HepG2 (cell line): Measurements from ENCODE around the gene PFKL. TPM values are rescaled to one million over a fixed set of nuclear protein-coding genes. Genes with fewer than 3 reads are reported as not detected.

Experiments used
- ATAC-seq: fragments of 200-7000 bp; cut with Tn5 transposase; 3 replicates; pipeline ENCODE4 v1.9.1; 2020; ENCODE audit warnings: mild to moderate bottlenecking, moderate library complexity
- BruUV-seq: library from RNA; stranded (reverse); fragments of 400-500 nt; replicated peaks from 2 replicates; lab custom pipeline; 2021; lab: Mats Ljungman, UMichigan
- CTCF ChIA-PET: fragments of 300-600 bp; formaldehyde crosslinking; extraction: SDS; loops from one replicate; lab custom pipeline; 2021; ENCODE audit warnings: low total read pairs, inconsistent platforms, low intra/inter-chr PET ratio; lab: Yijun Ruan, JAX
- POLR2A ChIA-PET: fragments of 350-600 bp; sonication (Branson Sonifier 250); formaldehyde crosslinking; loops from one replicate; lab custom pipeline; 2020; ENCODE audit warnings: antibody characterized with exemption, inconsistent platforms; lab: Yijun Ruan, JAX
- DNase-seq: peaks from one replicate; pipeline ENCODE4 v3.0.0-alpha.2; 2015; ENCODE audit warnings: low spot score
- FAIRE-seq: peaks from 3 replicates; lab custom pipeline; 2011; peaks lifted over from hg19 to GRCh38; lab: Jason Lieb, UNC
- H2AFZ ChIP-seq: one replicate; pipeline ENCODE4 v1.6.1; 2011; ENCODE audit warnings: low read length, inconsistent platforms
- H3K27ac ChIP-seq: fragments of 300-600 bp; 3 replicates; pipeline ENCODE4 v1.8.0; 2011; ENCODE audit warnings: mixed run types, mild to moderate bottlenecking, mixed read lengths, low read length, inconsistent platforms; ENCODE audit not compliant: insufficient read depth; ENCODE audit errors: extremely low read length
- H3K27me3 ChIP-seq, 2 experiments: fragments of 200-600 bp in 1 of 2; 2 replicates in 1 of 2; 3 replicates in 1 of 2; pipeline versions ENCODE4 v1.6.0 to v1.8.0; 2011; ENCODE audit warnings: low read length in 2 of 2, mild to moderate bottlenecking in 2 of 2, moderate library complexity in 2 of 2, inconsistent platforms in 1 of 2; ENCODE audit not compliant: insufficient read depth in 2 of 2, control insufficient read depth in 1 of 2
- H3K36me3 ChIP-seq, 2 experiments: fragments of 200-600 bp in 1 of 2; replicated peaks in 1 of 2; 2 replicates in 1 of 2; 3 replicates in 1 of 2; pipeline versions ENCODE4 v1.5.1 to v1.8.0; 2011; ENCODE audit warnings: low read length in 2 of 2, inconsistent platforms in 1 of 2; ENCODE audit not compliant: insufficient read depth in 2 of 2, control insufficient read depth in 1 of 2
- H3K4me1 ChIP-seq: 2 replicates; pipeline ENCODE4 v1.5.1; 2012; ENCODE audit warnings: low read length, inconsistent platforms; ENCODE audit not compliant: insufficient read depth
- H3K4me2 ChIP-seq: 2 replicates; pipeline ENCODE4 v1.6.0; 2011; ENCODE audit warnings: low read depth, low read length, inconsistent platforms
- H3K4me3 ChIP-seq, 3 experiments: fragments of 200-600 bp in 1 of 3; sonication (generic), shearing (Covaris generic) in 1 of 3; replicated peaks in 1 of 3; 2 replicates each; pipeline ENCODE4 v1.5.1; 2011 to 2016; ENCODE audit warnings: low read length in 3 of 3, inconsistent platforms in 2 of 3, low read depth in 2 of 3, mild to moderate bottlenecking in 2 of 3, control low read depth in 1 of 3, mixed read lengths in 1 of 3; ENCODE audit not compliant: insufficient read depth in 1 of 3
- H3K79me2 ChIP-seq: one replicate; pipeline ENCODE4 v1.6.1; 2011; ENCODE audit warnings: low read length, inconsistent platforms; ENCODE audit not compliant: insufficient read depth
- H3K9ac ChIP-seq: 2 replicates; pipeline ENCODE4 v1.6.0; 2011; ENCODE audit warnings: mild to moderate bottlenecking, low read depth, low read length, inconsistent platforms; ENCODE audit not compliant: insufficient read depth
- H3K9me3 ChIP-seq: 2 replicates; pipeline ENCODE4 v1.5.1; 2012; ENCODE audit warnings: mild to moderate bottlenecking, low read length
- H4K20me1 ChIP-seq: 2 replicates; pipeline ENCODE4 v1.6.0; 2011; ENCODE audit warnings: inconsistent platforms, mild to moderate bottlenecking, low read length, moderate library complexity; ENCODE audit not compliant: insufficient read depth
- ESRRA ChIP-seq: sonication (generic); formaldehyde crosslinking; IDR thresholded peaks from 2 replicates; pipeline ENCODE4 v1.5.1; 2020; ENCODE audit warnings: mild to moderate bottlenecking, low read depth, missing genetic modification reagents
- ETS1 ChIP-seq: sonication (generic); formaldehyde crosslinking; IDR thresholded peaks from 2 replicates; pipeline ENCODE4 v1.4.0; 2020; ENCODE audit warnings: missing genetic modification reagents
- HDAC1 ChIP-seq: sonication (generic); formaldehyde crosslinking; IDR thresholded peaks from 2 replicates; pipeline ENCODE4 v1.5.1; 2020; ENCODE audit warnings: mild to moderate bottlenecking, missing genetic modification reagents
- HES4 ChIP-seq: sonication (generic); formaldehyde crosslinking; IDR thresholded peaks from 2 replicates; pipeline ENCODE4 v1.9.0; 2021; ENCODE audit warnings: mild to moderate bottlenecking, missing genetic modification reagents, borderline replicate concordance
- HMG20B ChIP-seq: conservative IDR thresholded peaks from 2 replicates; pipeline ENCODE4 v1.6.1; 2016; ENCODE audit warnings: missing genetic modification reagents, missing compliant biosample characterization
- HOXA5 ChIP-seq: sonication (generic); formaldehyde crosslinking; IDR thresholded peaks from 2 replicates; pipeline ENCODE4 v1.4.0; 2020; ENCODE audit warnings: missing genetic modification reagents
- KAT2B ChIP-seq: fragments of 150-350 bp; IDR thresholded peaks from 2 replicates; pipeline ENCODE4 v1.6.1; 2014; ENCODE audit warnings: low read depth, low read length, borderline replicate concordance
- RBFOX2 ChIP-seq: fragments of 200-400 bp; formaldehyde crosslinking; IDR thresholded peaks from 2 replicates; pipeline ENCODE4 v1.6.1; 2017; ENCODE audit warnings: low read depth, mild to moderate bottlenecking, low read length
- ZFYVE20 ChIP-seq: sonication (generic); formaldehyde crosslinking; IDR thresholded peaks from 2 replicates; pipeline ENCODE4 v1.8.0; 2023; ENCODE audit warnings: low read depth, mild to moderate bottlenecking, moderate library complexity, missing genetic modification reagents, borderline replicate concordance
- ZNF672 ChIP-seq: sonication (generic); formaldehyde crosslinking; IDR thresholded peaks from 2 replicates; pipeline ENCODE4 v1.8.1; 2022; ENCODE audit warnings: missing genetic modification reagents
- ZNF816 ChIP-seq: sonication (generic); formaldehyde crosslinking; IDR thresholded peaks from 2 replicates; pipeline ENCODE4 v1.8.0; 2022; ENCODE audit warnings: missing genetic modification reagents, mild to moderate bottlenecking, borderline replicate concordance
- WGBS: methylation state at CpG from one replicate; pipeline ENCODE4 v1.1.6; 2017; ENCODE audit warnings: low lambda C conversion rate; 5-methylcytosine and 5-hydroxymethylcytosine counted together
- in situ Hi-C: cut with HindIII; loops from 2 replicates; pipeline ENCODE4 v1.10.0; 2017; ENCODE audit warnings: low pct_unique_long_range_greater_than_20kb; ENCODE audit not compliant: extremely low pct_ligation_motif_present
- intact Hi-C: fragments of 100-400 bp; cut with micrococcal nuclease; formaldehyde crosslinking; loops from one replicate; pipeline ENCODE4 v1.10.0; 2022; ENCODE audit not compliant: unreplicated experiment
- polyA plus RNA-seq, 8 experiments: library from polyadenylated mRNA; depleted of rRNA in 3 of 8; stranded (reverse) in 7 of 8; unstranded in 1 of 8; fragments of >200 nt; fragmentation: Illumina TruSeq in 4 of 8; extraction: Trizol in 4 of 8; gene quantifications; 2 replicates each; pipeline versions ENCODE4 v1.2.1 to v1.2.3, GENCODE V29; 2011 to 2016; ENCODE audit warnings: low read depth in 4 of 8, missing spikeins in 1 of 8, mixed read lengths in 1 of 8; ENCODE audit not compliant: insufficient read depth in 1 of 8
- total RNA-seq, 5 experiments: library from RNA; depleted of rRNA; stranded (reverse); fragments of >200 nt; fragmentation: Illumina TruSeq; extraction: Trizol; gene quantifications; 2 replicates each; pipeline ENCODE4 v1.2.3, GENCODE V29; 2016; ENCODE audit warnings: low read depth in 1 of 5
- TF ChIP-seq, protein P1 (sequence below): sonication (generic); formaldehyde crosslinking; IDR thresholded peaks from 2 replicates; pipeline ENCODE4 v1.5.0; 2020; ENCODE audit warnings: missing genetic modification reagents

The PFKL gene
- total and polyA plus RNA-seq, 2 of the 13 experiments (the other 11 are each of a cell fraction or from before 2014, with no cell fraction given): 92.8 to 106 TPM

DNA sequence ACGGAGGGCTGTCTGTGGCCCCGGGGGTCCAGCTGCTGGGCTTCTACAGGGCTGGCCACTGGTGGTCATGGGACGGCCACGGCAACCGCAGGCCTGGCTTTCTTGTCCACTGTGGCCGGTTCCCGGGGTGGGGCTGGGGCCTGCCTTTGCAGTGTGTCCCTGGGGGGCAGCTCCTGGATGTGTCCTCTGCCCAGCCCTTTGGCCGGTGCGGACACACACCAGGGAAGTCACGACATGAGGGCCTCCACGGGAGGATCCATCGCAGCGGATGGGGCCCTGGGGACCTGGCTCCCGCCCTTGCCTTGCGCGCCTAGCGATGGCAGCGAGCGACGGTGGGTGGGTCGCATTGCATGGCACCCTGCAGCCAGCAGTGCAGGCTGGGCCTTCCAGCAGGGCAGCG is 18.0 kb downstream of the PFKL start:
- no peak overlapping the region for H3K4me2 ChIP-seq
- H3K4me1 ChIP-seq: no peaks in the 10 kb centered on the region
- H3K27ac ChIP-seq: no peak overlapping the region
- WGBS: no CpG with 5 or more reads among the region's 22 CpGs
- POLR2A ChIA-PET: no interaction called here
- no peaks in the 10 kb centered on the region for H3K79me2 ChIP-seq
- no peaks in the 10 kb centered on the region for H3K27me3 ChIP-seq
- no peak for FAIRE-seq
- DNase-seq: no peak
- H3K9ac ChIP-seq: no peak overlapping the region
- TF ChIP-seq HOXA5 (CRISPR knock-in tag) (no peak), KAT2B (no peak), ESRRA (CRISPR knock-in tag) (no peak), HDAC1 (CRISPR knock-in tag) (no peak), RBFOX2 (0 out of 2 replicates have a peak, but pooled peaks have one; percentile 9), ZNF672 (CRISPR knock-in tag) (no peak)
- TF ChIP-seq, all 625 proteins: peak for 1
- CTCF ChIA-PET: no interaction called here
- BruUV-seq: no TSS peak
- ATAC-seq: no peak
- H3K36me3 ChIP-seq: peaks cover 28 to 48% of the 10 kb centered on the region in 2 experiments; a peak in 4 of 5 replicates
- H3K9me3 ChIP-seq: no peaks in the 10 kb centered on the region
- intact Hi-C loops (no loop called here), in situ Hi-C loops (no loop called here)
- H4K20me1 ChIP-seq: no peaks in the 10 kb centered on the region
- no peak overlapping the region for H2AFZ ChIP-seq
- H3K4me3 ChIP-seq: no peak overlapping the region

DNA sequence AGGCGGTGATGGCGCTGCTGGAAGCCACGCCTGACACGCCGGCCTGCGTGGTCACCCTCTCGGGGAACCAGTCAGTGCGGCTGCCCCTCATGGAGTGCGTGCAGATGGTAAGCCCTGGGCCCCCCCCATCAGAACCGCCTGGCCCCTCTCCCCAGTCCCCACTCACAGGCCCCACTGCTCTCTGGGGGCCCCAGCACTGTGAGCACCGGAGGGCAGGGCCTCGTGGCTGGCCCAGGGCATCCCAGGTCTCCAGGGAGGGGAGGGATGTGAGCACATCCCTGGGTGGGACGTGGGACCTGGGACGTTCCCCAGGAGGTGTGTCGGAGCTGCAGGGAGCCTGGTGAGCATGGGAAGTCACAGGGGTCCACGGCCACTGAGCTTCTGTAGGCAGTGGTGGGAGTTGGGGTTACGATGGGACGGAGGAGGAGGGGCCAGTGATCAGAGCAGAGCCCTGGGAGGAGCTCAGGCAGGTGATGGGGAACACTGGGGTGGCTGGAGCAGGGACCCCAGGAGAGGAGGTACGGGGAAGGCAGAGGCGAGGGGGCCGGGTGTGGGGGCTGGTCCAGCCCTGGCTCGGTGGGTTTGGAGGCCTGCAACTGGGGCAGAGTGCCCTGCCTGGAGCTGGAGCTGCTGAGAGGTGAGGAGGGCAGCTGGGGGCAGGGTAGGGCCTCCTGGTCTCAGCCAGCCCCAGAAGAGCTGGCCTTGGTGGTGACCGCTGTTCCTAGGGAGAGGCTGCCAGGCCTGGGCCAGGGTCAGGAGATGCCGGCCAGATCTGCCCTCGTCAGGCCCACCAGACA is 18.8 kb downstream of the PFKL start:
- no peak overlapping the region for H3K27ac ChIP-seq
- no peak overlapping the region for H2AFZ ChIP-seq
- FAIRE-seq (no peak), ATAC-seq (no peak), DNase-seq (no peak)
- no peaks in the 10 kb centered on the region for H3K4me1 ChIP-seq
- H3K36me3 ChIP-seq: peaks cover 25 to 49% of the 10 kb centered on the region in 2 experiments; a peak in 4 of 5 replicates
- H3K79me2 ChIP-seq: no peaks in the 10 kb centered on the region
- ChIA-PET POLR2A (no interaction called here), CTCF (no interaction called here)
- 93% methylated on average over 7 of the region's 25 CpGs for WGBS
- no peak overlapping the region for H3K9ac ChIP-seq
- in situ Hi-C loops: no loop called here
- H4K20me1 ChIP-seq: no peaks in the 10 kb centered on the region
- no peaks in the 10 kb centered on the region for H3K27me3 ChIP-seq
- no peak overlapping the region for H3K4me3 ChIP-seq
- intact Hi-C loops: no loop called here
- TF ChIP-seq HES4 (CRISPR knock-in tag): no peak
- TF ChIP-seq, protein P1, sequence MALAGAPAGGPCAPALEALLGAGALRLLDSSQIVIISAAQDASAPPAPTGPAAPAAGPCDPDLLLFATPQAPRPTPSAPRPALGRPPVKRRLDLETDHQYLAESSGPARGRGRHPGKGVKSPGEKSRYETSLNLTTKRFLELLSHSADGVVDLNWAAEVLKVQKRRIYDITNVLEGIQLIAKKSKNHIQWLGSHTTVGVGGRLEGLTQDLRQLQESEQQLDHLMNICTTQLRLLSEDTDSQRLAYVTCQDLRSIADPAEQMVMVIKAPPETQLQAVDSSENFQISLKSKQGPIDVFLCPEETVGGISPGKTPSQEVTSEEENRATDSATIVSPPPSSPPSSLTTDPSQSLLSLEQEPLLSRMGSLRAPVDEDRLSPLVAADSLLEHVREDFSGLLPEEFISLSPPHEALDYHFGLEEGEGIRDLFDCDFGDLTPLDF: no peak
- no peak for TF ChIP-seq ZNF816
- no peak for TF ChIP-seq HMG20B (CRISPR knock-in tag)
- no peak for TF ChIP-seq ETS1 (CRISPR knock-in tag)
- peak; percentile 13; the same call in 1 of the 2 replicates for TF ChIP-seq RBFOX2
- no peak for TF ChIP-seq ZFYVE20 (CRISPR knock-in tag)
- H3K4me2 ChIP-seq: no peak overlapping the region
- no TSS peak for BruUV-seq
- H3K9me3 ChIP-seq: no peaks in the 10 kb centered on the region
